HTR-8/SVneo (cell line): ENCODE data around the gene PLA2G4B.

Experiments used
- DNase-seq: peaks from one replicate; pipeline ENCODE4 v3.0.0; 2011; ENCODE audit warnings: low spot score, mixed read lengths; ENCODE audit not compliant: insufficient read length
- FAIRE-seq: peaks from 2 replicates; lab custom pipeline; 2011; peaks lifted over from hg19 to GRCh38; lab: Jason Lieb, UNC

PLA2G4B gene

DNA sequence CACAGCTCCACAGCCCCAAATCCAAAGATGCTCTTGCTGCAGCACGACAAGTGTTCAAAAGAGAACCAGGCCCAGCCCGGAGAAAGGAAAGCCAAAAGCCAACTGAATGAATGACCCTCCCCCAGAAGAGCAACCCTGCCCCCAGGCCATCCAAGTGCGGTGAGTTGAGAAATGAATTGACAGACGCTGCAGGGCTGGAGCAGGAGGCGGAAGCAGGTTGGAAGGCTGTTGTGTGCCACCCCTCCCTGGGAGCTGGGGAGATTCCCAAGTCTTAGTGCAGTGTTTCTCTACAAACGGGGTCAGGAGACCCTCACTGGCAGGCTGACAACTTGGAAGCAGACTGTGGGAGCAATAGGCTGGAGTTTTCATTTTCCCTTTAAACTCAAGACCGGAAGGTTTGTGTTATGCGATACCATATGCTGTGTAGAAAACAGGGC is 58.7 kb downstream of the PLA2G4B start:
- no peak for DNase-seq
- no peak for FAIRE-seq
